Tibial nerve (tissue), 4 donors: ENCODE results near the gene ATP6V0E1.

Experiments
- EP300 ChIP-seq, 2 donors: sonication (generic); formaldehyde crosslinking; IDR thresholded peaks; one replicate each; pipeline ENCODE4 v1.6.1; 2017; ENCODE audit warnings: antibody characterized with exemption in 2 of 2, mild to moderate bottlenecking in 1 of 2
- POLR2A ChIP-seq, 2 donors: fragments of 450-650 bp; IDR thresholded peaks; one replicate each; pipeline ENCODE4 v1.6.1; 2017; ENCODE audit warnings: antibody characterized with exemption in 2 of 2, mild to moderate bottlenecking in 2 of 2, moderate library complexity in 2 of 2
- TF ChIP-seq, protein P1 (sequence below), 5 experiments: fragments of 200-600 bp in 3 of 5; fragments of 450-650 bp in 2 of 5; sonication (generic) in 3 of 5; IDR thresholded peaks; one replicate each; pipeline ENCODE4 v1.5.1; 2016 to 2019; ENCODE audit warnings: antibody characterized with exemption in 5 of 5, mild to moderate bottlenecking in 3 of 5, moderate library complexity in 2 of 5

DNA sequence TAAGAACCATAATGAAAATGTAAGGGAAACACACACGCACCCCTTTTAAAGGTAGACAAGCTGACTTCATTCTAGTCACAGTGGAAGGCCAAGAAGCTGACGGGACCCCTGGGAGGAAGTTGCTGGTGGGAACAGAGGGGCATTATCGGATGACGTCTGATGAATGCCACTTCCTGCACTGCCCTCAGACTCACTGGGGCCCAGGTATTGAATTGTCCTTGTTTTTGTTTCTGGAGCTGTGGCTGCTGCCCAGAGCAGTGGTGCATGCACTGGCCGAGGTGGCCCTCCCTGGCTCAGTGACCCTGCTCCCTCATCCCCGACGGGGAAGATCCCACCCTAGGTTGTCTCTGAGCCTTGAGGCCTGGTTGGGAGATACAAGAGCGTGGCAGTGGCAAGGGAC, 39.7 kb upstream of the ATP6V0E1 start:
- TF ChIP-seq, protein P1, sequence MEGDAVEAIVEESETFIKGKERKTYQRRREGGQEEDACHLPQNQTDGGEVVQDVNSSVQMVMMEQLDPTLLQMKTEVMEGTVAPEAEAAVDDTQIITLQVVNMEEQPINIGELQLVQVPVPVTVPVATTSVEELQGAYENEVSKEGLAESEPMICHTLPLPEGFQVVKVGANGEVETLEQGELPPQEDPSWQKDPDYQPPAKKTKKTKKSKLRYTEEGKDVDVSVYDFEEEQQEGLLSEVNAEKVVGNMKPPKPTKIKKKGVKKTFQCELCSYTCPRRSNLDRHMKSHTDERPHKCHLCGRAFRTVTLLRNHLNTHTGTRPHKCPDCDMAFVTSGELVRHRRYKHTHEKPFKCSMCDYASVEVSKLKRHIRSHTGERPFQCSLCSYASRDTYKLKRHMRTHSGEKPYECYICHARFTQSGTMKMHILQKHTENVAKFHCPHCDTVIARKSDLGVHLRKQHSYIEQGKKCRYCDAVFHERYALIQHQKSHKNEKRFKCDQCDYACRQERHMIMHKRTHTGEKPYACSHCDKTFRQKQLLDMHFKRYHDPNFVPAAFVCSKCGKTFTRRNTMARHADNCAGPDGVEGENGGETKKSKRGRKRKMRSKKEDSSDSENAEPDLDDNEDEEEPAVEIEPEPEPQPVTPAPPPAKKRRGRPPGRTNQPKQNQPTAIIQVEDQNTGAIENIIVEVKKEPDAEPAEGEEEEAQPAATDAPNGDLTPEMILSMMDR (IDR thresholded peaks at IDR 0.05) = no peak
- TF ChIP-seq EP300 (IDR thresholded peaks at IDR 0.05) = no peak
- TF ChIP-seq POLR2A (IDR thresholded peaks at IDR 0.05) = no peak
